Peyer's patch (tissue), 4 donors: ENCODE results near the gene XCL1.
"Not testable (repeated sequence)": the region's sequence is repeated elsewhere in the genome, so short reads cannot be mapped to it uniquely, and the experiment has no call there.

Source experiments
- CTCF ChIP-seq, 6 experiments: fragments of 450-650 bp in 4 of 6; fragments of 200-600 bp in 2 of 6; sonication (generic) in 1 of 6; IDR thresholded peaks; one replicate each; pipeline ENCODE4 v1.5.1; 2017 to 2019; ENCODE audit warnings: antibody characterized with exemption in 6 of 6, mild to moderate bottlenecking in 3 of 6, moderate library complexity in 1 of 6
- POLR2A ChIP-seq, 2 donors: fragments of 450-650 bp; IDR thresholded peaks; one replicate each; pipeline ENCODE4 v1.5.1; 2017; ENCODE audit warnings: antibody characterized with exemption in 2 of 2, mild to moderate bottlenecking in 2 of 2, moderate library complexity in 2 of 2

GRCh38 chr1:168576245-168576688 is at the start of gene XCL1:
- not testable (repeated sequence) for TF ChIP-seq CTCF, POLR2A (IDR thresholded peaks at IDR 0.05)
